Mammary epithelial cell (primary cell): ENCODE results near the gene ASIC2.

Experiments
- CTCF ChIP-seq, 2 donors: IDR thresholded peaks in 1 of 2; conservative IDR thresholded peaks in 1 of 2; 2 replicates each; pipeline ENCODE4 v1.5.1; 2011 to 2012; ENCODE audit warnings: inconsistent platforms in 2 of 2, low read length in 2 of 2, mild to moderate bottlenecking in 2 of 2, control low read depth in 1 of 2, low read depth in 1 of 2; ENCODE audit not compliant: insufficient read depth in 1 of 2; ENCODE audit errors: extremely low read depth in 1 of 2
- EZH2 ChIP-seq: IDR thresholded peaks from 2 replicates; pipeline ENCODE4 v1.6.1; 2012; ENCODE audit warnings: low read length, inconsistent platforms, borderline replicate concordance

- no peak for TF ChIP-seq CTCF (conservative IDR thresholded peaks at IDR 0.05 in 1 of 2, IDR thresholded peaks at IDR 0.05 in 1 of 2; ENCODE audit: extremely low read depth in 1 of 2, insufficient read depth in 1 of 2, low read depth in 1 of 2, low read length in 2 of 2)
- no peak for TF ChIP-seq EZH2
Measured at GRCh38 chr17:33039874-33040273, 253.2 kb downstream of the ASIC2 start.
